Prostate gland (tissue), 2 donors: ENCODE measurements around the gene SCRN2. TPM values are rescaled to one million over a fixed set of nuclear protein-coding genes. Genes with fewer than 3 reads are reported as not detected.
A peak's percentile ranks its signal among the peaks of the same experiment; 100 is the strongest.

Source experiments
- DNase-seq: peaks from one replicate; pipeline ENCODE4 v3.0.0-alpha.2; 2019; ENCODE audit warnings: low spot score
- H3K27ac ChIP-seq, 2 donors: fragments of 200-600 bp; sonication (generic); 2 replicates each; pipeline ENCODE4 v1.5.1; 2017 to 2019
- H3K27me3 ChIP-seq: fragments of 200-600 bp; sonication (generic); replicated peaks from 2 replicates; pipeline ENCODE4 v1.5.1; 2019; ENCODE audit not compliant: insufficient read depth
- H3K36me3 ChIP-seq, 2 donors: fragments of 200-600 bp; sonication (generic); 1 replicate in 1 of 2; 2 replicates in 1 of 2; pipeline versions ENCODE4 v1.5.1 to v1.8.1; 2017 to 2019
- H3K4me1 ChIP-seq: fragments of 200-600 bp; sonication (generic); replicated peaks from 2 replicates; pipeline ENCODE4 v1.5.1; 2019
- H3K4me3 ChIP-seq, 2 donors: fragments of 200-600 bp; sonication (generic); 2 replicates each; pipeline ENCODE4 v1.5.1; 2017 to 2019
- H3K9me3 ChIP-seq: fragments of 200-600 bp; sonication (generic); 2 replicates; pipeline ENCODE4 v1.5.1; 2017
- POLR2A ChIP-seq: fragments of 450-650 bp; IDR thresholded peaks from one replicate; pipeline ENCODE4 v1.6.1; 2016; ENCODE audit warnings: antibody characterized with exemption, mild to moderate bottlenecking
- POLR2AphosphoS5 ChIP-seq: sonication (generic); formaldehyde crosslinking; IDR thresholded peaks from one replicate; pipeline ENCODE4 v1.6.1; 2017; ENCODE audit warnings: antibody characterized with exemption
- WGBS: methylation state at CpG from one replicate; pipeline ENCODE4 v1.1.5; 2018; 5-methylcytosine and 5-hydroxymethylcytosine counted together
- intact Hi-C: fragments of 100-400 bp; cut with DNase I; formaldehyde crosslinking; loops from one replicate; pipeline ENCODE4 v1.14.2; 2022
- total RNA-seq, 2 donors: library from RNA; depleted of rRNA; stranded (reverse); fragments of >200 nt; gene quantifications; one replicate each; pipeline ENCODE4 v1.1.0, GENCODE V29; 2016
- TF ChIP-seq, protein P1 (sequence below), 4 experiments: fragments of 200-600 bp in 2 of 4; fragments of 450-650 bp in 2 of 4; sonication (generic) in 2 of 4; IDR thresholded peaks; 1 replicate in 3 of 4; 2 replicates in 1 of 4; pipeline ENCODE4 v1.5.1; 2016 to 2019; ENCODE audit warnings: antibody characterized with exemption in 4 of 4, mild to moderate bottlenecking in 2 of 4, moderate library complexity in 2 of 4

The SCRN2 gene
- total RNA-seq, 2 donors from 2014 or later: 32.6 to 44.4 TPM

DNA sequence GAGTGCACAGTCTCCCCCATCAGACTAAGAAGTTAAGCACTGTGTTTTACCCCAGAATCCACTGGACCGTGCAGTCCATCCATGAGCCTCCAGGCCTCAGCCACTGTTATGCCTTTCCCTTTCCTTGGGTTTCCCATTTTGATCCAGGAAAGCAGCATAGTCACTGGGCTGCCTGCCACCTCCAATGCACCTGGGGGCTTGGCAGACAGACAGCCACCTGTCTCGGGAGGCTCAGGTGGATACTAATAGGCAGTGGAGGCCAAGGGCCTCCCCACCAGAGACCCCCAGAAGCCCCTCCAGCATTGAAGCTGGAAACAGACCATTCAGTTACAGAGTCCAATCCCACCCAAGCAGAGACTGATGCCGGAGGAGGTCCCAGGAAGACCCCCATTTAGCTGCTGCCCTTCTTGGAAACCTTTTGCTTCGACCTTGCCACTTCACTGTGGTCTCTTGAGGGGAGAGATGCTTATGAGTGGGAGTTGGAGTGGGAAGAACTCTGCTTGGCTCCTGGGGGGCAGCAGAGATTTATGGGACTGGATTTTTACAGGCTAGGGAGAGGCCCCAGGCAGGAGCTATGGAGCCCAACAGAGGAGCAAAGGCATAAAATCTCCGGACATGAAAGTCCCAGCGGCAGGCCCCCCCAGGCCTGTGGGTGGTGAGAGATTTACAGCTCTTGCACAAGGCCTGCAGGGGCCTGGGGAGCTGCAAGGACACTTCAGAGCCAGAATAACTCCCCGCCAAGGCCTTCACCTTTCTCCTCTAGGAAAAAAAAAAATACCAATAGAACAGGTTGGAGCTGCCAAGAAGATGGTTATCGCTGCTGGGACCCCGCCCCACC lies 42.7 kb upstream of the SCRN2 start:
- H3K36me3 ChIP-seq: no peaks in the 10 kb centered on the region
- peak; percentile 17 for TF ChIP-seq POLR2AphosphoS5
- TF ChIP-seq, protein P1, sequence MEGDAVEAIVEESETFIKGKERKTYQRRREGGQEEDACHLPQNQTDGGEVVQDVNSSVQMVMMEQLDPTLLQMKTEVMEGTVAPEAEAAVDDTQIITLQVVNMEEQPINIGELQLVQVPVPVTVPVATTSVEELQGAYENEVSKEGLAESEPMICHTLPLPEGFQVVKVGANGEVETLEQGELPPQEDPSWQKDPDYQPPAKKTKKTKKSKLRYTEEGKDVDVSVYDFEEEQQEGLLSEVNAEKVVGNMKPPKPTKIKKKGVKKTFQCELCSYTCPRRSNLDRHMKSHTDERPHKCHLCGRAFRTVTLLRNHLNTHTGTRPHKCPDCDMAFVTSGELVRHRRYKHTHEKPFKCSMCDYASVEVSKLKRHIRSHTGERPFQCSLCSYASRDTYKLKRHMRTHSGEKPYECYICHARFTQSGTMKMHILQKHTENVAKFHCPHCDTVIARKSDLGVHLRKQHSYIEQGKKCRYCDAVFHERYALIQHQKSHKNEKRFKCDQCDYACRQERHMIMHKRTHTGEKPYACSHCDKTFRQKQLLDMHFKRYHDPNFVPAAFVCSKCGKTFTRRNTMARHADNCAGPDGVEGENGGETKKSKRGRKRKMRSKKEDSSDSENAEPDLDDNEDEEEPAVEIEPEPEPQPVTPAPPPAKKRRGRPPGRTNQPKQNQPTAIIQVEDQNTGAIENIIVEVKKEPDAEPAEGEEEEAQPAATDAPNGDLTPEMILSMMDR (IDR thresholded peaks at IDR 0.05): no peak
- H3K27ac ChIP-seq: peak overlapping the region; percentile 4 to 59
- DNase-seq: peak; percentile 48
- intact Hi-C loops: no loop called here
- H3K4me3 ChIP-seq: no peak overlapping the region
- H3K4me1 ChIP-seq: peaks cover 15% of the 10 kb centered on the region
- 31% methylated on average over 9 of the region's 9 CpGs for WGBS
- H3K9me3 ChIP-seq: no peaks in the 10 kb centered on the region
- H3K27me3 ChIP-seq: no peaks in the 10 kb centered on the region

- Histone ChIP-seq H3K9me3 (no peaks in the 10 kb centered on the region), H3K36me3 (no peaks in the 10 kb centered on the region), H3K27me3 (no peaks in the 10 kb centered on the region), H3K27ac (peak overlapping the region; percentile 52 to 59), H3K4me1 (peaks cover 15% of the 10 kb centered on the region), H3K4me3 (no peak overlapping the region)
- TF ChIP-seq POLR2A: no peak
- TF ChIP-seq, protein P1 (IDR thresholded peaks at IDR 0.05): no peak
- no peak for TF ChIP-seq POLR2AphosphoS5
- WGBS: 57% methylated on average over 9 of the region's 9 CpGs
- no peak for DNase-seq
- intact Hi-C loops: no loop called here
These were observed 41.9 kb upstream of the SCRN2 start for GRCh38 chr17:47882695-47883588.

DNA sequence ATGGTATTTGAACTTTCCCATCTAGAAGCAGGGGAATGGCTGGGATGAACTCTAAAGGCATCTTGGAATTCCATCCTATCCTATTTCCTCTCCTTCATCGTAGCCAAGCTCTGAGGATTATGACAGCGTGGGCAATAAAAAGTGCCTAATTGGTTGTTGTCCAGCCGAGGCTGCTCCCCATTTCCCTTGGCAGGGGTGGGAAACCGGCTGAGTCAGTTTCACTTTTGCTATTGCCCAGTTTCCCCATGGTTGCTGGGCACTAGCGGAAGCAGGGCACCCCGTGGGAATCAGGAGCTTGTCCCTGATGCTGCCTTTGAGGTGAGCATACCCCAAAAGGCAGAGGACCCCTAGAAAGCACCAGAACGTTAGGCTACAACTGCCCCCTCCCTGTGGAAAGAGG lies 41.2 kb upstream of the SCRN2 start:
- no peaks in the 10 kb centered on the region for H3K36me3 ChIP-seq
- H3K4me3 ChIP-seq: no peak overlapping the region
- H3K27ac ChIP-seq: peak overlapping the region; percentile 52 to 59
- peaks cover 15% of the 10 kb centered on the region for H3K4me1 ChIP-seq
- no peaks in the 10 kb centered on the region for H3K27me3 ChIP-seq
- no peaks in the 10 kb centered on the region for H3K9me3 ChIP-seq
- peak; percentile 85 for TF ChIP-seq POLR2AphosphoS5
- no peak for TF ChIP-seq POLR2A
- peak; percentile 54 for DNase-seq
- intact Hi-C loops: no loop called here
- 20% methylated on average over 7 of the region's 7 CpGs for WGBS

DNA sequence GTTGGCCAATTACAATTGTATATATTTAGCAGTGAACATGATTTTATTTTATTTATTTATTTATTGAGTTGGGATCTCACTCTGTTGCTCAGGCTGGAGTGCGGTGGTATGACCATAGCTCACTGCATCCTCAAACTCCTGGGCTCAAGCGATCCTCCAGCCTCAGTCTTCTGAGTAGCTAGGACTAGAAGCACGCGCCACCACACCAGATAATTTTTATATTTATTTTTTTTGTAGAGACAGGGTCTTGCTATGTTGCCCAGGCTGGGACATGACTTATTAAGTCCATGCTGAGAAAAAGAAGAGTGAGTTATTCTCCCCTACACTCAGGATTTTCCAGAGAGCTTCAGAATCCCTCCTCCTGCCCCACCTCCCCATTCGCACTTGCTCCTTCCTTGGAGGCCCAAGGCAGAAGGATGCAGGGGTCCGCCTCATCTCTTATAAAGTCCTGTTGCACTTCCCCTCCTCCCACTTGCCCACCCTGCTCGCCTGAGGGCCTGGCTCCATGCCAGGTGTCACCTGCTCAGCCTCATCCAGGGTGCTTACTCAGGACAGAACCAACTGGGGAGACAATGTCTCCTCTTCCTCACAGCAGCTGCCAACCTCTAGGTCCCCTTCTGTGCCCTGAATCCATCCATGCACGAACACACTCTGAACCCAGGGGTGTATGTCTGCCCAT lies 38.8 kb upstream of the SCRN2 start:
- Histone ChIP-seq H3K36me3 (no peaks in the 10 kb centered on the region), H3K9me3 (no peaks in the 10 kb centered on the region), H3K27me3 (no peaks in the 10 kb centered on the region), H3K4me3 (no peak overlapping the region), H3K4me1 (peaks cover 15% of the 10 kb centered on the region), H3K27ac (no peak overlapping the region)
- no peak for DNase-seq
- WGBS: 85% methylated on average over 8 of the region's 8 CpGs
- TF ChIP-seq, protein P1 (IDR thresholded peaks at IDR 0.05): no peak
- TF ChIP-seq POLR2A (no peak), POLR2AphosphoS5 (no peak)
- intact Hi-C loops: no loop called here
